DMS114 treated with DMSO at 0.1 percent for 48 hours (cell line): ENCODE measurements around the gene WFDC5.
"Not testable (repeated sequence)": the region's sequence is repeated elsewhere in the genome, so short reads cannot be mapped to it uniquely, and the experiment has no call there.

Experiments
- DNase-seq: peaks from one replicate; lab custom pipeline; 2025; ENCODE audit not compliant: unreplicated experiment; lab: John Stamatoyannopoulos, UW

The WFDC5 gene, protein sequence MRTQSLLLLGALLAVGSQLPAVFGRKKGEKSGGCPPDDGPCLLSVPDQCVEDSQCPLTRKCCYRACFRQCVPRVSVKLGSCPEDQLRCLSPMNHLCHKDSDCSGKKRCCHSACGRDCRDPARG

DNA sequence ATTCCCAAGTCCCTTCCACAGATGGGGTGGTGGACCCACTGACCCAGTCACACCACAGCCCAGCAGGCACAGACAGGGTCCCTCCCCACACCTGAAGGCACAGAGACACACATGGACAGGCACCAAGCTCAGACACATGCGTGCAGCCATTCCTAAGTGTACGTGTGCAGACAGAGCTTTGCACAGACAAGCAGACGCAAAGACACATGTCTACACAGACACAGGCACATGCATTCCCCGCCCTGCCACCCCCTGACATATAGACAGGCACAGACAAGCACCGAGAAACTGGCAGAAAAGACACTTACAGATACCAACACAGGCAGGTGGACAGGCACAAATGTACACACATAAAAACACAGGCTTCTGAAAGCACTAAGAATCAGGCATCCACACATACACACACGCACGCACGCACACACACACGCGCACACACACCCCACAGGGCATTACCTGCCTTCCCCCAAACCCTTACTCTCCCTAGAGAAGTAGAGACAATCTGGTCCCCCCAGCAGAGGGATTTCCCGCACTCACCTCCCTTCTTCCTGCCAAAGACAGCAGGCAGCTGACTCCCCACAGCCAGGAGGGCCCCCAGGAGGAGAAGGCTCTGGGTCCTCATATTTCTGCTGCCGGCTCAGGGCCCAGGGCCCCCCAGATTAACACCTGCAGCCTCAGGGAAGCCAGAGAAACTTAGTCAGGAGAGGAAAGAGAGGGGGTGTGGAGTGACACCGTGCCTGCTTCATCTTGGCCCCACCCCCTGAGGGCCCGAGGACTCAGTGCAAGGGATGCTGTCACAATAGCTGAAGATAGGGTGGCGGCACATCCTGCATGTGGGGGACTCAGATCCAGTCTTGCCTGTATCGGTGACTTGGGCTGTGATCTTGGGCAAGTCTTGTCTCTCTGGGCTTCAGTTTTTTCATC is at the start of gene WFDC5:
WFDC5 (minus strand) TSS at position 710 of the 921 bp plus-strand sequence; CDS start at position 619, 91 bp downstream.
- no peak for DNase-seq

DNA sequence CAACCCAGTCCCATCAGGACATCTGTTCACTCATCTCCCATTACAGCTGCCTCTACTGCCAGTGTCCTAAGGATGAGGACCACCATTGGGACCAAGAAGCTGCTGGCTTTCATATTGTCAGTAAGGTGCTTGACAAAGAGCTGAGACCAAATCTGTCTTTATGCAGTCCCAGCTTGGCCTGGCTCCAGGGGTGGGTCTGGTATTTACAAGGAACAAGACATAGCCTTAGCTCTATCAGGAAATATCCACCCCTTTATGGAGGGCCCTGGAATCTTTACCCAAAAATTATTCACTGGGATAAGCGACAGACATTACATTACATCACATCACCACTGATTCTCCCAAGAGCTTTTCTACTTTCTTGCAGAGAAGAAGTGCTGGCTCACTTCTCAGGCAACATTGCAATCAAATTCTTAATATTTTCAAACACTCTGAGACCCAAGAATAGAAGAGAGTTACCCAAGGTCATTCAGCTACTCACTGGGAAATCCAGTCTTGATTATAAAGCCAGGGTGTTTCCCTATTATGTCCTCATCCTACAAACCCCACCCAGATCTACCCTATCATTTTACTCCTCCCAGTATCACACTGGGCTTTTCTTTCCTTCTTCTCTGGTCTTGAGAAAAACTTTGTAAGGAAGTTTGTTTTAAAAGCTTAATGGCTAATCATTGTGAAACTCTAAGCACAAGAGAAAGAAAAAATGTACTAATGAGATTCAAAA is 48.3 kb upstream of the WFDC5 start:
- no peak for DNase-seq

- no peak for DNase-seq
Measured at GRCh38 chr20:45157962-45158361, 43.0 kb upstream of the WFDC5 start.

- no peak for DNase-seq
Measured at GRCh38 chr20:45156713-45157112, 41.7 kb upstream of the WFDC5 start.

GRCh38 chr20:45154794-45155193 is 39.8 kb upstream of the WFDC5 start:
- DNase-seq, result not testable (repeated sequence)

DNA sequence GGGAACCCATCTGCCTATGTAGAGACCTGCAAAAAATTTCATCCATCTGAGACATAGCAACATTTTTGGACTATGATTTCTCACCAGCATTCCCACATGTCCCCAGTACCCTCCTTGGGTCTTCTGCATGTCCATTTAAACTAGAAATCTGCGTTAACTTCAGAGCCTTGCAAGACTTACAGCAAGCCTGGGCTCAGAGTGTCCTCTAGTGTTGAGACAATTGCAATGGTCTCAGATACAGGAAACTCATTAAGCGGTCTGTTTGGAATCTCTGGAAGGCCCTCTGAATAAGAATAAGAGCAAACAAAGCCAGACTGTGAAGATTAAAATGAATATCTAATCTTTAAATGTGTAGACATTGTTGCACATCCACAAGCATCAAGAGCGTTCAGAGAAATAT is 39.2 kb upstream of the WFDC5 start:
- no peak for DNase-seq

DNA sequence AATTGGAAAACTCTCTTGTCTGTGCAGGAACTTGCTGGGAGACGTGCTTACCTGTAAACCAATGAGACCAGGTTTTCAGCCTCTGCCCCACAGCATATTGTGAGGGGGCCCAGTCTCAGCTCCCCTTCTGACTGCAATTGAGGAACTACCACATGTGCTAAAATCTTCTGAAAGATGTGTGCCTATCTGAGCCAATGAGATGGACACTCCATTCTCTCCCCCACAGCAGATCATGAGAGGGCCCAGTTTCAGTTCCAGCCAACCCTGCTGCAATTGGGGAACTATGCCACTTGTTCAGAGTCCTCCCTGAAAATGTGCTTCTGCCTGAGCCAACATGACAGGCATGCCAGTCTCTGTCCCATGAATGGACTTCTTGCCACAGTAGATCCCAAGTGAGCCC is 38.8 kb upstream of the WFDC5 start:
- no peak for DNase-seq

DNA sequence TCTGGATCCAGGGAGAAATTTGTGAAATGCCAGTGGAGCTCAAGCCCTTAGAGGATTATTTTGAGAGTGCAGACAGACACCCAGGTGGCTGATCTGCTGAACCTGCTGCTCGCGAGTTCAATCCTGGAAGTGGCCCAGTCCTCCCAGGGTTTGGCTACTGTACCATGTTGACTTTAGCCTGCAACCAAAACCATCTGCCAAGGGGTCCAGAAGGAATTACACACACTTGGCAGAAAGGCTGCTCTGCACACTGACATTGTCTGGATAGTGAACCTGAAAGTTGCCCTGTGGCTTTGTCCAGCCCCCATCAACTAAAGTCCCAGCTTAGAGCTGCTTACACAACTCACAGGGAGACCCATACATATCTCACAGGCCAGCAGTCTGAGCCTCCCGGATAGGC is 38.2 kb upstream of the WFDC5 start:
- no peak for DNase-seq

DNA sequence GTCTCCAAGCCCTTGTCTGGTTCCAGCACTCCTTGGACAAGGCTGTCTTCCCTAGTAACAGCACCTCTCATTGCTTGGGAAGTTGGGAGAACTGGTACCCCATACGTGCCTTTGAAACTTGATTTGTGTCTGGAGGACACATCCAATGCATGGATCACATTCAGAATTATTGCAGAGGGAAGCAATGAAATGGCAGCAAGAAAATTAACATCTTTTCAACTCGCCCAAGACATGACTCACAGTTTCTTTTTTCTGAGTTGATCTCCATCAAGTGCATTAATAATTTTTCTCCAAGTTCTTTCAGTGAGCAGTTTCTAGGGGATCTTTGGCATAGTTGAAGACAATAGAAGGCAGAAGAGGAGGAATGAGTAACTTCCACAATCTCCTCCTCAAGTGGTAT is 37.4 kb upstream of the WFDC5 start:
- DNase-seq, result no peak

DNA sequence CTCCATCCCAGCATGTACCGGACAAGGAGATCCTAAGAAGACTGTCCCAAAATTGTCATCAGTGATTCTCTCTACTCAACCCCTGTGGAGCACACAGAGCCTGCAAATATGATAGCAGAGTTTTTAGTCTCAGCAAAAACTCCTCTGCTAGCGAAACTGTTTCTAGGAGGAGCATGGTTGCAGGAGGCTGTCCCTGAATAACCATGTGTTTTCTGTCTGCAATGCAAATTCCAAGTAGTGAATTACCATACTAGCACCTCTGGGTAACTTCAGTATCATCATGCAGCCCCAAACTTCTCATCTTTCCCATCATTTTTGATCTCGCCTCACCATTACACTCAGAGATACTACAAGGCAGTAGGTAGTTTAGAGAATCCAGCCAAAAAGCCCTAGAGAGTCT is 34.1 kb upstream of the WFDC5 start:
- no peak for DNase-seq

GRCh38 chr20:45140836-45141235 is 25.9 kb upstream of the WFDC5 start:
- no peak for DNase-seq

- DNase-seq, result not testable (repeated sequence)
Measured at GRCh38 chr20:45139733-45140375, 24.9 kb upstream of the WFDC5 start.

DNA sequence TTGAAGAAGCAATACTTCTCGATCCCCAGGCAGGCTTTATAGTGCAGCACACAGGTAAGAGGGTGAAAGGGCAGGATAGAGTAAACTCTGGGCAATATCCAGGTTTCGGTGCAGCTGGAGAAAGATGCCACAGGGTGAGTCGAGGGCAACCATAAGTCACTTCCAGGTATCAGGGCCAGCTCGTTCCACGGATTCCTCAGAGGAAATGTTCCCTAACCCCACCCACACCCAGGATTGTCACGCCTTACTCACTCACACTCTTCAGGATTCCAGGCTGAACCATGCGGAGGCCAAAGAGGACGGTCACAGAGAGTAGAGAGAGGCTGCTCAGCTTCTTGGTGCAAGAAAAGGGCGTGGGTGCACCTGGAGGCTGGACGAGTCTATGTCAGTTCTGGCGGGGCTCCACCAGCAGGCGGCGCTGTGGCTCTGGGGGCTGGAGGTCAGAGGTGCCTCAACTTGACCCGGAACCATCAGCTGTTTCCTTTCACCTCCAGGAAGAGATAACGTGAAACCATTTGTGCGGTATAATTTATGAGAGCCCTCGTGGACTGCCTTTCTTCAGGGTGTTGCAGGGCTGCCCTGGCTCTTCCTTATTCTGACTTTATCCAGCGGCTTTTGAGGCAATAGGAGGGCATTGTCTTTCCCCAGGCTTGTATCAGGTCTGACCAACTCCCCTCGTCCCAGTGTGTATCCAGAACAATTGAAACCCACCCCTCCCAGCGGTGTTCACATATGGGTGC is 23.8 kb upstream of the WFDC5 start:
- DNase-seq, result no peak

DNA sequence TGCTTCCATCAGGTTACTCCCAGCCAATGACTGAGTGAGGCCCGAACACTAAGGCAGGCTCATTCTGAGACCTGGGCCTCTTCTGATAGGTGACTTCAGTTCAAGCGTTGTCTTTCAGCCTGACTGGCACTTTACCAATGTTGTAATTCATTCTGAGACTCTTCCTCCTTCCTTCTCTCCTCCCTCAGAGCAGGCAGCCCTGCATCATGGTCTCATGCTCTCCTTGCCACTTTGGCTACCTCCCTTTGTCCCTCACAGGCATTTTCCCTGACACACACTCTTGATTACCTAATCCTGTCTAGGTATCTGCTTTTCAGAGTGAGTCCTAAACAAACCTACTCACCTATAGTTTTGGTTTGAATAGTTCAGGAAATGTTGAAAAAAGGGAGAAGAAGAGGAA is 21.9 kb upstream of the WFDC5 start:
- no peak for DNase-seq

- DNase-seq, result no peak
Measured at GRCh38 chr20:45128099-45128498, 13.1 kb upstream of the WFDC5 start.

- DNase-seq, result no peak
Measured at GRCh38 chr20:45124365-45124764, 9.4 kb upstream of the WFDC5 start, which contains the start of gene WFDC12. Gene WFDC12, minus strand, starts transcription at chr20:45124465. Its CDS starts 18 bp downstream, at chr20:45124447.

- DNase-seq, result no peak
Measured at GRCh38 chr20:45121388-45121787, 6.4 kb upstream of the WFDC5 start.

DNA sequence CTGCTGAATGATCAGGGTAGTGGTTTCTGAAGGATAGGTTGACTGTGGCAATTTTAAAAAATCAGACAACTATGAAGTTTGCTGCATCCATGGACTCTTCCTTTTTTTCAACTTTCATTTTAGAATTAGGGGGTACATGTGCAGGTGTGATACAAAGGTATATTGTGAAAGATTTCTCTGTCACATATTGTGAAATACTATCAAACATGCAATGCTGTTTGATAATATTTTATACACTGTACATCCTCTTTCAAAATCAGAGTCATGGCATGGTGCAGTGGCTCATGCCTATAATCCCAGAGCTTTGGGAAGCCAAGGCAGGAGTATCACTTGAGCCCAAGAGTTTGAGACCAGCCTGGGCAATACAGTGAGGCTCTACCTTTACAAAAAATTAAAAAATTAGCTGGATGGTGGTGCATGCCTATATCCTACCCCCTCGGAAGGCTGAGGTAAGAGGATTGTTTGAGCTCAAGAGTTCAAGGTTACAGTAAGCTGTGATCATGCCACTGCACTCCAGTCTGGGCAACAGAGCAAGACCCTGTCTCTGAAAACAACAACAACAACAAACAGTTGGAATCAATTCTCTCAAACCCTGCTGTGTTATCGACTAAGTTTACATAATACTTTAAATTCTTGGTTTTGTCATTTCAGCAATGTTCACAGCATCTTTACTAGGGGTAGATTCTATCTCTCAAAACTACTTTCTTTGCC is 4.7 kb upstream of the WFDC5 start:
- no peak for DNase-seq

DNA sequence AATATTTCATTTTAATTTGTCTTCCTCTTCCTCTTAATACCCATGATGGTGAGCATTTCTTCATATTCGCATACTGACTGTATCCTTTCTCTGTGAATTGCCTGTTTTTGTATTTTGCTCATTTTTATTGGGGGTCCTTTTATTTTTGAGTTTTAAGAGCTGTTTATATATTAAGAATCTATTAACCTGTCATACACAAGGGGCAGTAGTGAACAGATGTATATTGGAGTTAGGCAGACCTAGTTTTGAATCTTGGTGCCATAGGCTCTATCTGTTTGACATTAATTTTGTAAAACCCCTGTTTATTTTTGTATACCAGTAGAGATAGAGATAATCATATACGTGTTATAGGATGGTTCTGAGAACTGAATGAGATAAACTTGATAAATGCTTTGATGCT is 3.1 kb upstream of the WFDC5 start:
- no peak for DNase-seq

GRCh38 chr20:45117581-45117980 is 2.6 kb upstream of the WFDC5 start:
- DNase-seq, result no peak
